H9 (cell line): ENCODE data around the gene SPATA16. TPM values are rescaled to one million over a fixed set of nuclear protein-coding genes. Genes with fewer than 3 reads are reported as not detected.

ENCODE experiments used
- DNase-seq: peaks from one replicate; pipeline ENCODE4 v3.0.0-alpha.2; 2017
- H2AFZ ChIP-seq: one replicate; pipeline ENCODE4 v1.6.1; 2013; ENCODE audit warnings: mild to moderate bottlenecking, low read length, control low read depth, moderate library complexity
- H2AK5ac ChIP-seq: 2 replicates; pipeline ENCODE4 v1.6.1; 2013; ENCODE audit warnings: low read length, control low read depth, mixed read lengths; ENCODE audit not compliant: insufficient read length
- H2BK120ac ChIP-seq: one replicate; pipeline ENCODE4 v1.6.1; 2013; ENCODE audit warnings: low read depth, mild to moderate bottlenecking, low read length, control low read depth, inconsistent platforms; ENCODE audit not compliant: poor library complexity, severe bottlenecking
- H2BK12ac ChIP-seq: 2 replicates; pipeline ENCODE4 v1.6.1; 2013; ENCODE audit warnings: low read length, control low read depth, mixed read lengths, low read depth; ENCODE audit not compliant: insufficient read length
- H2BK15ac ChIP-seq: 2 replicates; pipeline ENCODE4 v1.6.1; 2013; ENCODE audit warnings: low read depth, low read length, control low read depth
- H2BK20ac ChIP-seq: one replicate; pipeline ENCODE4 v1.6.1; 2013; ENCODE audit warnings: low read depth, mild to moderate bottlenecking, low read length, control low read depth, inconsistent platforms; ENCODE audit not compliant: poor library complexity, severe bottlenecking
- H2BK5ac ChIP-seq: 2 replicates; pipeline ENCODE4 v1.6.1; 2013; ENCODE audit warnings: low read length, control low read depth, mixed read lengths; ENCODE audit not compliant: insufficient read length
- H3K14ac ChIP-seq: 2 replicates; pipeline ENCODE4 v1.6.1; 2013; ENCODE audit warnings: low read length, control low read depth; ENCODE audit not compliant: insufficient read depth
- H3K18ac ChIP-seq: 2 replicates; pipeline ENCODE4 v1.6.1; 2013; ENCODE audit warnings: low read depth, mild to moderate bottlenecking, mixed read lengths, low read length, control low read depth; ENCODE audit not compliant: insufficient read length
- H3K23ac ChIP-seq: 2 replicates; pipeline ENCODE4 v1.6.1; 2013; ENCODE audit warnings: low read length, control low read depth, mixed read lengths, low read depth; ENCODE audit not compliant: insufficient read length
- H3K23me2 ChIP-seq: 2 replicates; pipeline ENCODE4 v1.6.1; 2013; ENCODE audit warnings: low read depth, mild to moderate bottlenecking, mixed read lengths, low read length, control low read depth; ENCODE audit not compliant: insufficient read length, poor library complexity, severe bottlenecking
- H3K27ac ChIP-seq: 2 replicates; pipeline ENCODE4 v1.5.1; 2013; ENCODE audit warnings: low read length, control low read depth, mixed read lengths, low read depth; ENCODE audit not compliant: insufficient read length
- H3K27me3 ChIP-seq: 2 replicates; pipeline ENCODE4 v1.6.1; 2013; ENCODE audit warnings: low read length, control low read depth, inconsistent platforms; ENCODE audit not compliant: insufficient read depth
- H3K4ac ChIP-seq: 2 replicates; pipeline ENCODE4 v1.6.1; 2013; ENCODE audit warnings: low read depth, mild to moderate bottlenecking, control low read depth, inconsistent platforms, low read length, moderate library complexity
- H3K4me1 ChIP-seq: 2 replicates; pipeline ENCODE4 v1.6.1; 2013; ENCODE audit warnings: low read length, control low read depth, inconsistent platforms; ENCODE audit not compliant: insufficient read depth
- H3K4me2 ChIP-seq: 2 replicates; pipeline ENCODE4 v1.6.1; 2013; ENCODE audit warnings: low read length, control low read depth, mixed read lengths; ENCODE audit not compliant: insufficient read length, insufficient read depth
- H3K56ac ChIP-seq: 2 replicates; pipeline ENCODE4 v1.6.1; 2013; ENCODE audit warnings: low read depth, mild to moderate bottlenecking, mixed read lengths, low read length, control low read depth; ENCODE audit not compliant: insufficient read length
- H3K79me1 ChIP-seq: 2 replicates; pipeline ENCODE4 v1.6.1; 2013; ENCODE audit warnings: low read depth, mild to moderate bottlenecking, moderate library complexity, low read length, control low read depth, inconsistent platforms; ENCODE audit not compliant: insufficient read depth, poor library complexity, severe bottlenecking
- H3K79me2 ChIP-seq: 2 replicates; pipeline ENCODE4 v1.6.1; 2013; ENCODE audit warnings: low read length, control low read depth, inconsistent platforms; ENCODE audit not compliant: insufficient read depth
- H3K9ac ChIP-seq: 2 replicates; pipeline ENCODE4 v1.6.1; 2013; ENCODE audit warnings: low read length, control low read depth, mixed read lengths; ENCODE audit not compliant: insufficient read length; ENCODE audit errors: extremely low read depth
- H3K9me3 ChIP-seq: one replicate; pipeline ENCODE4 v1.6.1; 2013; ENCODE audit warnings: low read depth, low read length, inconsistent platforms; ENCODE audit not compliant: control insufficient read depth
- H3T11ph ChIP-seq: one replicate; pipeline ENCODE4 v1.6.1; 2013; ENCODE audit warnings: mild to moderate bottlenecking, low read length, control low read depth, inconsistent platforms
- H4K20me1 ChIP-seq: one replicate; pipeline ENCODE4 v1.6.1; 2013; ENCODE audit not compliant: control insufficient read depth, insufficient read length, insufficient read depth
- H4K5ac ChIP-seq: 2 replicates; pipeline ENCODE4 v1.6.1; 2013; ENCODE audit warnings: low read depth, mild to moderate bottlenecking, mixed read lengths, low read length, control low read depth; ENCODE audit not compliant: insufficient read length
- H4K8ac ChIP-seq: replicated peaks from 2 replicates; pipeline ENCODE4 v1.6.1; 2013; ENCODE audit warnings: low read length, control low read depth, mixed read lengths, low read depth; ENCODE audit not compliant: insufficient read length
- H4K91ac ChIP-seq: 2 replicates; pipeline ENCODE4 v1.6.1; 2013; ENCODE audit warnings: low read depth, mild to moderate bottlenecking, moderate library complexity, mixed read lengths, low read length, control low read depth; ENCODE audit not compliant: insufficient read length
- H3K27ac Mint-ChIP-seq, 3 experiments: 2 replicates in 2 of 3; 3 replicates in 1 of 3; pipeline ENCODE4 v1.8.0; 2020 to 2021; ENCODE audit warnings: mixed read lengths in 3 of 3, mild to moderate bottlenecking in 1 of 3, moderate library complexity in 1 of 3
- H3K27me3 Mint-ChIP-seq: 2 replicates; pipeline ENCODE4 v1.8.0; 2021; ENCODE audit warnings: low read depth, mild to moderate bottlenecking, moderate library complexity, mixed read lengths
- H3K36me3 Mint-ChIP-seq, 3 experiments: 2 replicates in 2 of 3; 3 replicates in 1 of 3; pipeline ENCODE4 v1.8.0; 2020 to 2021; ENCODE audit warnings: low read depth in 3 of 3, mixed read lengths in 3 of 3; ENCODE audit not compliant: insufficient read depth in 1 of 3
- H3K4me1 Mint-ChIP-seq, 2 experiments: 2 replicates each; pipeline ENCODE4 v1.8.0; 2020; ENCODE audit warnings: mixed read lengths in 2 of 2
- H3K4me3 Mint-ChIP-seq, 2 experiments: 2 replicates in 1 of 2; 3 replicates in 1 of 2; pipeline ENCODE4 v1.8.0; 2020 to 2021; ENCODE audit warnings: mild to moderate bottlenecking in 2 of 2, mixed read lengths in 2 of 2, moderate library complexity in 1 of 2
- H3K9me3 Mint-ChIP-seq, 2 experiments: 2 replicates in 1 of 2; 3 replicates in 1 of 2; pipeline ENCODE4 v1.8.0; 2020; ENCODE audit warnings: mild to moderate bottlenecking in 2 of 2, mixed read lengths in 2 of 2, moderate library complexity in 1 of 2
- CTCF ChIP-seq: fragments of 200-600 bp; sonication (generic); conservative IDR thresholded peaks from 3 replicates; pipeline ENCODE4 v1.8.0; 2021; ENCODE audit warnings: antibody characterized with exemption, mild to moderate bottlenecking
- WGBS: extraction: QIAGEN DNeasy Blood & Tissue Kit; methylation state at CpG from one replicate; pipeline ENCODE4 v1.1.7; 2013; ENCODE audit warnings: missing lambda C conversion rate, low lambda C conversion rate, mixed read lengths; ENCODE audit not compliant: insufficient read length; ENCODE audit errors: extremely low coverage; 5-methylcytosine and 5-hydroxymethylcytosine counted together
- total RNA-seq: library from RNA; stranded (reverse); gene quantifications from 2 replicates; pipeline ENCODE4 v1.2.1, GENCODE V29; 2021

The SPATA16 gene
- total RNA-seq, 1 experiment from 2014 or later: not detected

- no peak overlapping the region for H2BK12ac ChIP-seq
- no peaks in the 10 kb centered on the region for H3K27me3 ChIP-seq
- no peak overlapping the region for H2BK120ac ChIP-seq
- H4K91ac ChIP-seq: no peak overlapping the region
- no peak overlapping the region for H3K4me3 Mint-ChIP-seq
- peaks cover 0 to 4% (median 3%) of the 10 kb centered on the region in 3 experiments; a peak in 2 of 7 replicates for H3K36me3 Mint-ChIP-seq
- H3T11ph ChIP-seq: no peak overlapping the region
- no peak overlapping the region for H3K18ac ChIP-seq
- H4K8ac ChIP-seq: no peak overlapping the region
- H3K23me2 ChIP-seq: no peaks in the 10 kb centered on the region
- no peaks in the 10 kb centered on the region for H3K79me1 ChIP-seq
- no peak overlapping the region for H3K23ac ChIP-seq
- H3K4ac ChIP-seq: no peak overlapping the region
- H4K20me1 ChIP-seq: no peaks in the 10 kb centered on the region
- H2BK5ac ChIP-seq: no peak overlapping the region
- no peak overlapping the region for H3K9ac ChIP-seq
- H3K56ac ChIP-seq: no peak overlapping the region
- no peaks in the 10 kb centered on the region for H3K79me2 ChIP-seq
- no peak for DNase-seq
- no peak overlapping the region for H2BK15ac ChIP-seq
- no peaks in the 10 kb centered on the region for H3K9me3 ChIP-seq
- whole genome bisulfite sequencing: no CpG with 5 or more reads among the region's 3 CpGs
- peaks cover 13 to 19% of the 10 kb centered on the region in 2 experiments for H3K4me1 Mint-ChIP-seq
- H2AFZ ChIP-seq: no peak overlapping the region
- TF ChIP-seq CTCF: no peak
- H3K4me1 ChIP-seq: no peaks in the 10 kb centered on the region; the same call in 1 of the 2 replicates
- H2AK5ac ChIP-seq: no peak overlapping the region
- H3K14ac ChIP-seq: no peak overlapping the region
- H3K4me2 ChIP-seq: no peak overlapping the region
- no peaks in the 10 kb centered on the region; a peak in 1 of 5 replicates for H3K9me3 Mint-ChIP-seq
- no peak overlapping the region for H2BK20ac ChIP-seq
- peak overlapping the region in 1 of 3 experiments; percentile 12; a peak in 1 of 7 replicates for H3K27ac Mint-ChIP-seq
- H3K27ac ChIP-seq: no peak overlapping the region
- H3K27me3 Mint-ChIP-seq: no peaks in the 10 kb centered on the region
- no peak overlapping the region for H4K5ac ChIP-seq
These were observed 133.8 kb downstream of the SPATA16 start for GRCh38 chr3:173007079-173007723.
